ENCODE results near the gene AKNA. TPM values are rescaled to one million over a fixed set of nuclear protein-coding genes. Genes with fewer than 3 reads are reported as not detected.

The AKNA gene
- total RNA-seq, 1 donor from 2014 or later, result 22.0 TPM

DNA sequence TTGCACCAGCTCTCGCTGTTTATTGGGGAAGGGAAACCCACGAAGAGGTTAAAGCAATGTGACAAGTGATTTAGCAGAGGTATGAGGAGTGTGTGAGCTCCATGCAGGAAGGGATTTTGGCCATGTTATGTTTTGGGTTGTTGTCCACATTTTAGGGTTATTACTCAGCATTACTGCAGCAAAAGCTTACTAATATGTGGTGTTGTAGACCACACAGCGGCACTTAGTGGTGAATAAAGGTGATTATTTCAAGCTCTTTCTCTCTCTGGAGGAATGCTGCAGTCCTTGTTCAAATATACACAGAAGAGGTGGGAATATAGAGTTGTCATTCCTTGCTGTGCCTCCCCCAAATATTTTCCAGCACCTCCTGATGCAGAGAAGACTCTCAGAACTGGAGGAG lies 29.7 kb upstream of the AKNA start:
- DNase-seq (ENCODE audit: low read depth), result peak; percentile 33

DNA sequence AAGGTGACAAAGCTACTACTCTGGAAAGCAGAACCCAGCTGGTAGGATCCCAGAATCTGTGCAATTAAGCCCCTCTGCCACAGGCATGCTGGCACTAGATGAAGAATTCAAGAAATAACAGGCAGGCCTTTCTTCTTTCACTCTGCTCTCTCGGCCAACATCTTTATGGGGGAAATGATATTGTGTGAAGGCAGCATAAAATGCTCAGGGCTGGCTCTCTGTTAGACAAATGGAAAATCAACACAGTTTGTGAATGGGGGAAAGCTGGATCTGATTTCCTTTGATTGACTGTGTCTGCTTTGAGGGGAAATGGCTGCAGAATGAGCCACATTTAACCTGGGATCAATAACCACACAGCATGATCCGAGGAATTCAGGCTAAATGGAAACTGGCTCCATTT lies 29.1 kb upstream of the AKNA start:
- DNase-seq (ENCODE audit: low read depth), result no peak

GRCh38 chr9:114416290-114416689 lies 28.5 kb upstream of the AKNA start:
- no peak for DNase-seq (ENCODE audit: low read depth)

DNA sequence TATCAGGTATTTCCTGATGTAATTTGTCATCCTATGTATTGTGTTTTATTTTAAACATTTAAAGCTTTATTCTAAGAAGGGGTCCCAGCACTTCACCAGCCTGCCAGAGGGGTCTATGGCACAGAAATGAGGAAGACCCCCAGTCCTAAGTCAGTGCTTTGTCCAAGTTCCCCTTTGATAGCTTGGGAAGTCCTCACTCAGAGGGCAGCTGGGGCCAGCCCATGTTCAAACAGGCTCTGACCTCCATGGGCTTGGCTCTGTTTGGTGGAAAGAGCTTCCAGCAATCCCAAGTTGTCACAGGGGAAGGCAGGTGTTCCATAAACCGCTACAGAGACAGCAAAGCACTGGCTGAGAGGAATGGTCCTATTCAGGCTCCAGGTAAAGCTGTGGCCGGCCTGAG lies 26.6 kb upstream of the AKNA start:
- no peak for DNase-seq (ENCODE audit: low read depth)

GRCh38 chr9:114413861-114414301 lies 26.1 kb upstream of the AKNA start:
- DNase-seq (ENCODE audit: low read depth), result no peak

DNA sequence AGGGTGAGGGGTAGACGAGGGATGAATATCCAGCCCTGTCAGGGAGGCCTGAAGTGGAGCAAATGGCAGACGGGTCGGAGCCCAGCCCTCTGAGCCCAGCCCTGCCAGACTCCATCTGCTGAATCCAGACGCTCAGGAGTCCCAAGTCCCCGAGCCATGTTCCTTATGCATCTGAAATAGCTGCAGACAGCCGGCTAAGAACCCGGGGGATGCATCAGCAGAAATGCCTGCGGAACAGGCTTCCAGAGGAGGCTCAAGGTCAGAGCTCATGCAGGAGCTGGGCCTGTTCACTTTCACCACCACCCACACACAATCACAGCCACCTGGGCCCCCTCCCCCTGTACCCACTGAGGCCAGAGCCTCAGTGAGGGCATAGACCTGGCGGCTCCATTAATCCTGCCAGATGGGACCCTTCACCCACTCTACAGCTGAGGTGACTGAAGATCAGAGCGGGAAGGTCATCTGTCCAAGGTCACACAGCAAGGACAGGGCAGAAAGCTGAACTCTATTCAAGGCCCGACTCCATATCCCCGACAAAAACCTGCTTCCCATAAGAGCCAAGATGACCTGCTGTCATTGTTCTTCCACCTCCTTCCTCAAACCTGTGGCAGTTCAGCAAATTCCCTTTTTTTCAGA lies 24.4 kb upstream of the AKNA start:
- DNase-seq (ENCODE audit: low read depth), result no peak

DNA sequence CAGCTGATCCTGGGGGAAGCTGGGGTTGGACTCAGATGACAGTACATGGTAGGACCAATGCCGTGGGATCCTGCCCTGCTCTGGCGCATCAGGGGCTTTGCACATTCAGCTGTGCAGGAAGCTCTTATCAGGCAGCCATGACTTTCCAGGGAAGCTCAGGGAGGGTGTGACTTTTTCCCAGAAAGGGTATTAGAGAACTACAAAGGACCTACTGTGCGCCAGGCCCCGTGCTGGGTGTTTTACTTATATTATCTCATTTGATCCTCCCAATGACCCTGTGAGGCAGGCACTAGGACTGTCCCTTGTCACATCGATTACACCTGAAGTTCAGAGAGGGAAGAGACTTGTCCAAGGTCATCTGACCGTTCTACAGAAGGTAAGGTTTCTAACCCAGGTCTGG lies 23.7 kb upstream of the AKNA start:
- no peak for DNase-seq (ENCODE audit: low read depth)

DNA sequence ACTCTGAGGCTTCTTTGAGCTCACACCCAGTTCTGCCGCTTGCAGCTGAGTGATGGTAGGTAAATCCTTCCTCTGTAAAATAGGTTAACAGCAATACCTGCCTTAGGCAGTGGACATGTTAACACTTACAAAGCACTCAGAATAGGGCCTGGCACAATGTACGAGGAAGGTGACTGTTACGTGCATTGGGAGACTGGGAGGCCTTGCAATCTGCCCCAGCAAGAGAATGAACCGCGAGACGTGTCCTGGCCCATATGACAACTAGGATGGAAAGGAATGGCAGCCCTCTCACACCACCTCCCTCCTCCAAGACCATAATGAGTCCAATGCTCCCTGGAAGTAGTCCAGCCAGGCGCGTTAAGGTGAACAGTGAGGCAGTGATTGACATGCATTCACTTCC lies 23.1 kb upstream of the AKNA start:
- no peak for DNase-seq (ENCODE audit: low read depth)

DNA sequence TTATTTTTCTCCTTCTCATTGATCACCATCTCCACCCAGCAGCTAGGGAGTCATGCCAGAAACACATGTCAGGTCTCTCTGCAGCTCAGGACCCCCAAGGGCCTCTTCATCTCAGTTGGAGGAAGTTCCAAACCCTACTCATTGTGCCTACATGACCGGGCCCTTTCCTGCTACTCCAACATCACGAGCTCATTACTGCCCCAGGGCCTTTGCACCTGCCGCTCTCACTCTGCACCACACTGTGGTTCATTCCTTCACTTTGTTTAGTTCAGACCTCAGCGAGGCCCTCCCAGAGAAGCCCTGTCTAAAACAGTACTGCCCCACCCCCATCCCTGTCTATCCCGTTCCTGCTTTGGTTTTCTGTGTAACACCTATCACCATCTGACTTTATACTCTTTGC lies 22.1 kb upstream of the AKNA start:
- DNase-seq (ENCODE audit: low read depth), result no peak

DNA sequence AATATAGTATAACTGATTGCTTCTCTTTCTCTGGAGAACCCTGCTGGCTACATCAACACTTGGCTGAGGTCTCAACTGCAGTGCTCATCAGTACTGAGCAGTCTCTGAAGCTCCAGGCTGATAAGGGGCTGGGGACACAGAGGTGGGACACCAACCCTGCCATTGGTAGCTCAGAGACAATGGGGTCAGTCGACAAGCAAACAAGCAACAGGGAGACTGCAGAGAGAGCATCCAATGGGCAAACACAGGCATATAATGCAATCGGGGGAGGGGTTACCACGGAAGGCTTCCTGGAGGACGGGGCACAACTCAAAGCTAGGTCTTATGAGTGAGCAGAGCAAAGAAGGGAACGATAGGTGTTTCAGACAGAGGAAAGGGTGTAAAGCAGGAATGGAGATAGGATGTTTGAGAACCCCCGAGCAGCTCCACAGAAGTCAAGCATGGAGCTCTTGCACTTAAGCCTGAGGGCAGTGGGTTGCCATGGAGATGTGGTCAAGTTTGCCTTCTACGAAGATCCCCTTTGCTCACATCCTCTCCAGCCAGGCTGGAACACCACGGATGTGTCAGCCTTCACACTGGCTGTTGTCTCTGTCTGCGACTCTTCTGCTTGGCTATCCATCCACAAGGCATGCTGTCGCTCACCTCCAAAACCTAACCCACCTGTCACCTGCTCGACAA lies 21.5 kb upstream of the AKNA start:
- DNase-seq (ENCODE audit: low read depth), result peak; percentile 57

DNA sequence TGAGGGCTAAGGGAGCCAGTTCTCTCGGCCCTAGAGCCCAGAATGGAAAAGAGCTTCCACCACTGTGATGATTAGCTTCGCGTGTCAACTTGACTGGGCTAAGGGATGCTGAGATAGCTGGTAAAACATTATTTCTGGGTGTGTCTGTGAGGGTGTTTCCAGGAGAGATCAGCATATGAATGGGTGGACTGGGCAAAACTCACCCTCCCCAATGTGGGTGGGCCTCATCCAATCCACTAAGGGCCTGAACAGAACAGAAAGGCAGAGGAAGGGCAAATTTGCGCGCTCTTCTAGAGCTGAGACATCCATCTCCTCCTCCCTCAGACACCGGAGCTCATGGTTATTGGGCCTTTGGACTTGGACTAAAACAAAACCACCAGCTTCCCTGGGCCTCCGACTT lies 20.9 kb upstream of the AKNA start:
- DNase-seq (ENCODE audit: low read depth), result no peak

DNA sequence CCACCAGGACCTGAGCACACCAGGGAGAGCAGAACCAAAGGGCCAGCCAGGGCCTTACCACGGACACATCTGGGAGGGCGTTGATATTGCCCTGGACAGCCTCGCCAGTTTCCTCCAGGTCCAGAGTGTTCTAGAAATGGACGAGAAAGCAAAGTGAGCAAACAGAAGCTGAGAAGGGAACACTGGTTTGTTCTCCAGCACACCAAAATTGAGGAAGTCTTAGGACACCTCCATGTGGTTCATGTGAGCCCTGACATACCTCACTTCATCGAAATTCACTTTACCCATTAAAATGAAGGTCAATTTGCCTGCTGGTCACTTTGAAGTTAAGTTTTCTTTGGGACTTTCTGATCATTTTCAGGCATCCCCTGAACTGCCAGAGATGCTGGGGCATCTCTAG lies 20.1 kb upstream of the AKNA start:
- no peak for DNase-seq (ENCODE audit: low read depth)

DNA sequence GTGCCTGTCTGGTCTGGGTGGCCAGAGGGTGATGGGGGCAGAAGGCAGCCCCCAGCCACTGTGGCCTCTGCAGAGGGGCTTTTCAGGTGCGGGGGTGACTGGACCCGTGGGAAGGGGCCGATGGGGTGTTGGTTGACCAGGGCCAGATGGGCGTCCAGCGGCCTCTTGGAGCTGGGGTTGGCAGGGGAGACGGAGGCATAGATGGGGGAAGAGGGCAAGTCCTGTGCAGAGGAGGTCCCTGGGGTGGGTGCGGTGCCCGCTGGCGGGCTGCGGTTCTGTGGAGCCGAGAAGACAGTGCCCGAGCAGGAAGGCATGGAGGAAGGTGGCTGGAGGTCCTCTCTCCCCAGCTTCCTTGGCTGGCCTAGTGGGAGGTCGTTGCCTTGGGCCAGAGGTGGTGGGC lies 18.7 kb upstream of the AKNA start:
- DNase-seq (ENCODE audit: low read depth), result no peak

GRCh38 chr9:114405294-114406034 lies 17.7 kb upstream of the AKNA start:
- DNase-seq (ENCODE audit: low read depth), result peak; percentile 63

GRCh38 chr9:114404531-114404930 lies 16.7 kb upstream of the AKNA start:
- no peak for DNase-seq (ENCODE audit: low read depth)

DNA sequence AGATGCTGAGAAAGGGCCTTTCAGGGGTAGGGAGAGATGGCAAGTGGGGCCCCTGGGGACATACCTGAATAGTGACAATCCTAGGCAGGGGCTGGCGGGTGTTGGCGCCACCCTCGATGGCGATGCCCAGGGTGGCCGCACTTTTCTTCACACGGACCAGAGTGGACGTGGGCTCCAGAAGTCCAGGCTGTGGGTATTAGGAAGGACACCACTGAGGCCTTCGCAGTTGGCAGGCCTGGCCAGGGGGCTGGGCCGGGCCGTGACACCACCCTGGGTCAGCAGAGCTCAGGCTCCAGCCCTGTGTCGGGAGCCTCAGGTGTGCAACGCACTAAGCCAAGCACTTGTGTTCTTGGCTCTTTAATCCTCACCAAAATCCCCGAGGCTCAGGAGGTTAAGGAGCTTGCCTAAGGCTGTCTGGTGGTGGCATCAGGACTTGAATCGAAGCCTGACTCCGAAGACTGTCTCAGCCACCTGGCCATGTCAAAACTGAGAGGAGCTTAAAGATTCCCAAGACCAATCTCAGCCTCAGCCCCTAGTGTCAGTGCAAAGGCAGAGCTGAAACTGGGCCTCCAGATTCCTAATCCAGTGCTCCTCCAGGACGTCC lies 15.5 kb upstream of the AKNA start:
- DNase-seq (ENCODE audit: low read depth), result no peak

GRCh38 chr9:114401344-114401743 lies 13.6 kb upstream of the AKNA start:
- DNase-seq (ENCODE audit: low read depth), result no peak

DNA sequence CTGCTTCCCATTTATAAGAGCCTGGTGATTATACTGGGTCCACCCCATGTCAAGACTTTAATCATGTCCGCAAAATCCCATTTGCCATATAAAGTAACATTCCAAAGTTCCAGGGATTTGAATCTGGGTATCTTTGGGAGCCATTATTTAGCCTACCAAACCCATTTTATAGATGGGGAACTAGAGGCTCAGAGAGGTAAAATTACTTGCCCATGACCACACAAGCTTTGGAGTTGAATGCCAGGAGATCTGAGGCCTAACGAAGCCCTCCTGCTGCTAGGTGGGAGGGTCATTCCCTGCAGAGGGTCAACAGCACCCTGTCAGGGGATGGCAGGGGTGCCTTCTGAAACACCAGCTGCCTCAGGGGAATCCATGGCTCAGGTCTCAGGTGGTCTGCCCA lies 13.0 kb upstream of the AKNA start:
- no peak for DNase-seq (ENCODE audit: low read depth)

- peak; percentile 70 for DNase-seq (ENCODE audit: low read depth)
Observed at GRCh38 chr9:114400219-114400618, 12.4 kb upstream of the AKNA start.

DNA sequence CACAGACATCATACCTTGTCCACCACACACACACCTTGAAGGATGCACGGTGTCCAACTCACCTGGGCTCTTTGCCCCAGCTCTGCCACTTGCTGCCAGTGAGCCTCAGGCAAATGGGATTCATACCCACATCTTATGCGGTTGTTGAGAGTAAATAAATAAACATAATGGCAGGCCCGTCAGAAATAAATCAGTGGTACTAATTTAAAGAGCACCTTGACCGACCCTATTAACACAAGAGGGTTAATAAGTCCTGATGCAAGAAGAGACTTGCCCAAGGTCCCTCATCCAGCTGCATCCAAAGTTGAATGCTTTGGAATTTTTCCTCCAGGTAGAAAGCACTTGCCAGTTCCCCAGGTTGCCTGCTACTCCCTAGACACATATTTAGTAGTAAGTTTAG lies 11.6 kb upstream of the AKNA start:
- DNase-seq (ENCODE audit: low read depth), result no peak

GRCh38 chr9:114397848-114398605 lies 10.2 kb upstream of the AKNA start:
- DNase-seq (ENCODE audit: low read depth), result peak; percentile 76
